Forelimb muscle (tissue), 1 donor: ENCODE data around the gene CABS1. TPM values are rescaled to one million over a fixed set of nuclear protein-coding genes. Genes with fewer than 3 reads are reported as not detected.

ENCODE experiments used
- DNase-seq: peaks from one replicate; pipeline ENCODE4 v3.0.0-alpha.2; 2013; ENCODE audit warnings: low read depth
- polyA plus RNA-seq: library from polyadenylated mRNA; unstranded; fragments of 120-200 nt; gene quantifications from one replicate; pipeline ENCODE4 v1.2.1, GENCODE V29; 2013; ENCODE audit not compliant: insufficient read length

CABS1 gene
- polyA plus RNA-seq, 1 donor: not detected

DNA sequence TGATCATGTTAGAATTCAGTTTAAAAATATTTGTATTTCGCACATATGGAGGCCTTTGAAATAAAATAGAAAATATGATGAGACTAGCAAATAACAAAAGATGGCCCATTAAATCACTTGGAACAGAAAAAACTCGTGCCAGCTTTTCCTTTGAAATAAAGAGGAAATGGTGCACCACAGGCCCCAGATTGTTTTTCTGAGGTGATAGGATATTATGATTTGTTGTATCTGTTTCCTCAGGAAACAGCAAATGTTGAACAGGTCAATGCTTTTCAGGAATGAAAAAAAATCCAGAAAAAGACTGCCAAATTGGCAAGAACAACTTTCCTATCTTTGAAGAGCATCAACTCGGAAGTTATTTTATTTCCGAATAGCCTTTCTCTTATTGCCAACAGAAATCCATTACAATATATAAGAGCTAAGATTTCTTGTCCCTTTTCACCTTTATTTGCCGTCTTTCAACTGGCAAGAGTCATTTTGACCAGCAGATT is 48.0 kb downstream of the CABS1 start, which contains the start of gene SMR3B:
TSS of gene SMR3B (plus strand) at position 441 of the 491 bp plus-strand sequence. CDS start 1,380 bp downstream, outside the sequence.
- DNase-seq: no peak

Other genes with a start within 250 kb of the CABS1 start
- 0.05 TPM for gene PRR27, start 180.7 kb upstream of the CABS1 start, polyA plus RNA-seq
- not detected for gene ODAM, start 139.3 kb upstream of the CABS1 start, polyA plus RNA-seq
- gene FDCSP, start 108.9 kb upstream of the CABS1 start, polyA plus RNA-seq: 1.5 TPM
- gene CSN3, start 92.4 kb upstream of the CABS1 start, polyA plus RNA-seq: not detected
- gene SMR3A, start 25.8 kb downstream of the CABS1 start, polyA plus RNA-seq: not detected
- not detected for gene SMR3B, start 48.1 kb downstream of the CABS1 start, polyA plus RNA-seq
- not detected for gene OPRPN, start 63.0 kb downstream of the CABS1 start, polyA plus RNA-seq
- not detected for gene MUC7, start 137.2 kb downstream of the CABS1 start, polyA plus RNA-seq
- not detected for gene AMTN, start 183.6 kb downstream of the CABS1 start, polyA plus RNA-seq